Pancreas (tissue), 10 donors: Measurements from ENCODE around the gene PRLHR. TPM values are rescaled to one million over a fixed set of nuclear protein-coding genes. Genes with fewer than 3 reads are reported as not detected.

Source experiments
- ATAC-seq, 4 donors: fragments of 200-7000 bp; cut with Tn5 transposase; one replicate each; pipeline versions ENCODE4 v1.8.0 to v1.9.1; 2020; ENCODE audit warnings: mild to moderate bottlenecking in 4 of 4, moderate library complexity in 4 of 4
- DNase-seq, 6 donors: peaks; one replicate each; pipeline ENCODE4 v3.0.0-alpha.2; 2020
- FAIRE-seq: peaks from 2 replicates; lab custom pipeline; 2012; peaks lifted over from hg19 to GRCh38; lab: Jason Lieb, UNC
- H3K27ac ChIP-seq, 4 donors: fragments of 200-600 bp; sonication (generic); 1 replicate in 3 of 4; 2 replicates in 1 of 4; pipeline versions ENCODE4 v1.5.0 to v1.8.0; 2020
- H3K27me3 ChIP-seq, 4 donors: fragments of 200-600 bp; one replicate each; pipeline ENCODE4 v1.8.0; 2021
- H3K36me3 ChIP-seq, 3 donors: fragments of 200-600 bp; sonication (generic) in 1 of 3; one replicate each; pipeline versions ENCODE4 v1.5.0 to v1.8.0; 2020 to 2021
- H3K4me1 ChIP-seq, 3 donors: fragments of 200-600 bp; one replicate each; pipeline ENCODE4 v1.8.0; 2021
- H3K4me3 ChIP-seq, 4 donors: fragments of 200-600 bp; sonication (generic) in 2 of 4; one replicate each; pipeline versions ENCODE4 v1.5.0 to v1.8.0; 2020 to 2021
- H3K9me3 ChIP-seq, 4 donors: fragments of 200-600 bp; one replicate each; pipeline ENCODE4 v1.8.0; 2021
- WGBS, 2 donors: extraction: QIAGEN DNeasy Blood & Tissue Kit; methylation state at CpG; one replicate each; pipeline ENCODE4 v1.1.7; 2013; 5-methylcytosine and 5-hydroxymethylcytosine counted together
- intact Hi-C, 3 donors: fragments of 100-400 bp; cut with DNase I; formaldehyde crosslinking; loops; one replicate each; pipeline versions ENCODE4 v1.11.1 to v1.14.2; 2022
- polyA plus RNA-seq, 2 donors: library from polyadenylated mRNA; stranded (reverse); fragments of 200-250 nt; gene quantifications; one replicate each; pipeline ENCODE4 v1.2.3, GENCODE V29; 2013
- total RNA-seq, 6 donors: library from RNA; stranded (reverse); fragmentation: NEBNext Ultra II Directional in 4 of 6; extraction: Animal tissue kit (Norgen Biotek cat#: 25700) in 4 of 6; gene quantifications; one replicate each; pipeline versions ENCODE4 v1.2.1 to v1.2.4, GENCODE V29; 2021 to 2023
- TF ChIP-seq, protein P1 (sequence below), 4 donors: fragments of 200-600 bp; sonication (generic) in 3 of 4; IDR thresholded peaks; one replicate each; pipeline versions ENCODE4 v1.5.0 to v1.8.0; 2021; ENCODE audit warnings: antibody characterized with exemption in 4 of 4
- donor health status: healthy with polysubstance abuse.
- donor health status: DM: no; HTN: no; CAD: no; lungs with moderate emphysema.
- donor health status: DM: no; HTN: no; CAD: no.
- donor health status: control.
- donor health status: control.
- donor health status: Bipolar disorder and iron deficiency.
- donor health status: DM: yes; HTN: yes; CAD: no.
- donor health status: DM: no; HTN: no; CAD: no.
- donor health status: DM: no; HTN: no; CAD: no.
- donor health status: DM: yes; HTN: yes; CAD: no.

The PRLHR gene
- total and polyA plus RNA-seq, 8 donors = 0.04 to 0.80 (median 0.32) TPM; not detected in 2

- TF ChIP-seq, protein P1, sequence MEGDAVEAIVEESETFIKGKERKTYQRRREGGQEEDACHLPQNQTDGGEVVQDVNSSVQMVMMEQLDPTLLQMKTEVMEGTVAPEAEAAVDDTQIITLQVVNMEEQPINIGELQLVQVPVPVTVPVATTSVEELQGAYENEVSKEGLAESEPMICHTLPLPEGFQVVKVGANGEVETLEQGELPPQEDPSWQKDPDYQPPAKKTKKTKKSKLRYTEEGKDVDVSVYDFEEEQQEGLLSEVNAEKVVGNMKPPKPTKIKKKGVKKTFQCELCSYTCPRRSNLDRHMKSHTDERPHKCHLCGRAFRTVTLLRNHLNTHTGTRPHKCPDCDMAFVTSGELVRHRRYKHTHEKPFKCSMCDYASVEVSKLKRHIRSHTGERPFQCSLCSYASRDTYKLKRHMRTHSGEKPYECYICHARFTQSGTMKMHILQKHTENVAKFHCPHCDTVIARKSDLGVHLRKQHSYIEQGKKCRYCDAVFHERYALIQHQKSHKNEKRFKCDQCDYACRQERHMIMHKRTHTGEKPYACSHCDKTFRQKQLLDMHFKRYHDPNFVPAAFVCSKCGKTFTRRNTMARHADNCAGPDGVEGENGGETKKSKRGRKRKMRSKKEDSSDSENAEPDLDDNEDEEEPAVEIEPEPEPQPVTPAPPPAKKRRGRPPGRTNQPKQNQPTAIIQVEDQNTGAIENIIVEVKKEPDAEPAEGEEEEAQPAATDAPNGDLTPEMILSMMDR (IDR thresholded peaks at IDR 0.05) = no peak
- ATAC-seq (peak in 3 of 4 donors; percentile 38 to 60 (median 57)), FAIRE-seq (no peak), DNase-seq (no peak)
- Histone ChIP-seq H3K27ac (no peak overlapping the region), H3K27me3 (no peaks in the 10 kb centered on the region), H3K36me3 (no peaks in the 10 kb centered on the region), H3K4me3 (no peak overlapping the region), H3K4me1 (peaks cover 0 to 6% (median 0%) of the 10 kb centered on the region in 3 donors), H3K9me3 (no peaks in the 10 kb centered on the region)
- 35 to 58% methylated on average over 4 of the region's 4 CpGs for WGBS, 2 donors
- intact Hi-C loops = no loop called here
These were observed 14.1 kb downstream of the PRLHR start for GRCh38 chr10:118581340-118581739.

GRCh38 chr10:118580702-118581101 is 14.7 kb downstream of the PRLHR start:
- WGBS, 2 donors = 45 to 47% methylated on average over 8 of the region's 8 CpGs
- H3K36me3 ChIP-seq = no peaks in the 10 kb centered on the region
- TF ChIP-seq, protein P1 (IDR thresholded peaks at IDR 0.05) = no peak
- intact Hi-C loops = no loop called here
- DNase-seq (peak in 2 of 6 donors; percentile 47 to 48), FAIRE-seq (no peak), ATAC-seq (peak in 3 of 4 donors; percentile 22 to 79 (median 42))
- H3K9me3 ChIP-seq = no peaks in the 10 kb centered on the region
- no peak overlapping the region for H3K4me3 ChIP-seq
- peaks cover 0 to 5% (median 0%) of the 10 kb centered on the region in 3 donors for H3K4me1 ChIP-seq
- no peaks in the 10 kb centered on the region for H3K27me3 ChIP-seq
- H3K27ac ChIP-seq = no peak overlapping the region

DNA sequence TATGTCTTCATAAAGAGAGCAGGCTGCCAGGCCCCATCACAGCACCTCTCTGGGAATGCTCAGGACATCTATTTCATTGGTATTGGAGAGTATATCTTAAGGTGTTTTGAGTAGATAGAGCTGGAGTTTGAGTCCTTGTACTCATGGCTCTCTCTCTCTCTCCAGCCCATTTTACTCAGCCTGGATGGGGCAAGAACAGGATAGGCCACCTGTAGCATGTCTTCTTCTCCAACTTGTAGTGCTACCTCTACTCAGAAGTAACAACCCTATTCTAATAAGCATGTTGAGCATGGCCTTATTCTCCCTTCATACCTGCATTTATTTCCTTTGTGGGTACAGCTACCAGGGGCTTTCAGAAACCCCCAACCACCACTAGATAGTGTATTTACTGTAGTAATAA is 21.9 kb downstream of the PRLHR start:
- ATAC-seq (no peak), DNase-seq (no peak), FAIRE-seq (no peak)
- Histone ChIP-seq H3K4me3 (no peak overlapping the region), H3K27me3 (no peaks in the 10 kb centered on the region), H3K27ac (no peak overlapping the region), H3K4me1 (no peaks in the 10 kb centered on the region), H3K36me3 (no peaks in the 10 kb centered on the region), H3K9me3 (no peaks in the 10 kb centered on the region)
- intact Hi-C loops = loop anchor here in 1 of 3 donors (5.0 kb wide), 1 partner anchor 144 kb away; no protein-coding TSS in a partner anchor
- TF ChIP-seq, protein P1 (IDR thresholded peaks at IDR 0.05) = no peak

DNA sequence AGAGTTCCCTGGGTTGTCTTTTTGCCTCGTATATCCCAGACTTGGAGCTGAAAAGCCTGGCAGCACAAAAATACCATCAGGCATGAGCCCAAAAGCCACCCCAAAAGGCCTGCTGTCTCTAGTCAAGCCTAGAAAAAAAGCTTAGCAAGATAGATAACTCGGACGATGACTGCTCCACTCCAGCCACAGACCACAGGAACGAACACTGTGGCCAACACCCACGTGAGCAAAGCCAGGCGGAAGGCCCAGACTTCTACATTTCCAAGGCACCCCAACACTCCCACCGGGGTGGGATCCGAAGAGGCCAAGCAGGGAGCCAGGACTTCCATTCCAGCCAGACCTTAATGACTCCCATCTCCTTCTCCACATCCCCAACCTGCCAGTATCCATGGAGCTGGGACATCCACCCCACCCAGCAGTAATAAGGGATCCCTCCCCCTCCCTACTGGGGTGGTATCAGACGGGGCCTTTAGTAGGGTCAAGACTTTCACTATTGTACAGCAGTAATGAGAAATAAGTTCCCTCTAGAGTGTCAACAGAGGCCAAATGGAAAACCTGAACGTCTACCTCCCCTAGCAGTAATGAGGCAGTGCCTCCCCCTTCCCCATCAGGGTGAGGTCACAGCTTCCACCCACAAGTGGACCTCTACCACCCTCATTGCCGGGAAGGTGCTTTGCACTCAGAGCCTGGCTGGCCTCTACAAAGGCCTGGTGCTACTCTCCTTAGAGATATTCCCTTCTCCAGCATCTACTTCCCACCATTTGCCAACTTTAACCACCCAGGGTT is 23.0 kb downstream of the PRLHR start:
- intact Hi-C loops = loop anchor here in 1 of 3 donors (5.0 kb wide), 1 partner anchor 145 kb away; no protein-coding TSS in a partner anchor
- Histone ChIP-seq H3K9me3 (no peaks in the 10 kb centered on the region), H3K36me3 (no peaks in the 10 kb centered on the region), H3K4me1 (no peaks in the 10 kb centered on the region), H3K4me3 (no peak overlapping the region), H3K27ac (no peak overlapping the region), H3K27me3 (no peaks in the 10 kb centered on the region)
- FAIRE-seq = no peak
- no peak for DNase-seq
- WGBS, 2 donors = 79 to 80% methylated on average over 11 of the region's 11 CpGs
- no peak for ATAC-seq
- TF ChIP-seq, protein P1 (IDR thresholded peaks at IDR 0.05) = no peak

GRCh38 chr10:118571123-118571522 is 24.3 kb downstream of the PRLHR start:
- no peak for FAIRE-seq
- Histone ChIP-seq H3K27ac (no peak overlapping the region), H3K4me1 (no peaks in the 10 kb centered on the region), H3K4me3 (no peak overlapping the region), H3K36me3 (no peaks in the 10 kb centered on the region), H3K27me3 (no peaks in the 10 kb centered on the region), H3K9me3 (no peaks in the 10 kb centered on the region)
- DNase-seq = no peak
- intact Hi-C loops = loop anchor here in 1 of 3 donors (5.0 kb wide), 1 partner anchor 146 kb away; no protein-coding TSS in a partner anchor
- ATAC-seq = peak in 1 of 4 donors; percentile 57
- WGBS, 2 donors = 35 to 43% methylated on average over 3 of the region's 3 CpGs
- TF ChIP-seq, protein P1 (IDR thresholded peaks at IDR 0.05) = no peak
